ENCODE results near the gene U2AF2.

- no peak for TF ChIP-seq EZH2phosphoT487 (IDR thresholded peaks at IDR 0.05; ENCODE audit: borderline replicate concordance, low read length)
- no peak for TF ChIP-seq CTCF (conservative IDR thresholded peaks at IDR 0.05; ENCODE audit: low read depth, low read length)
- TF ChIP-seq EZH2 (IDR thresholded peaks at IDR 0.05; ENCODE audit: low read length, unreplicated experiment) = no peak
These were observed 47.3 kb downstream of the U2AF2 start for GRCh38 chr19:55702131-55702627.
